HepG2 (cell line): ENCODE results near the gene BBS12.

Experiments
- ARNT2 ChIP-seq: sonication (generic); formaldehyde crosslinking; IDR thresholded peaks from 2 replicates; pipeline ENCODE4 v1.8.0; 2022; ENCODE audit warnings: mild to moderate bottlenecking, low read depth, missing genetic modification reagents, moderate library complexity
- CHD2 ChIP-seq: IDR thresholded peaks from 2 replicates; pipeline ENCODE4 v1.6.1; 2011; ENCODE audit warnings: low read depth, low read length, improper control_type of control experiment
- KDM4B ChIP-seq: sonication (generic); formaldehyde crosslinking; IDR thresholded peaks from 2 replicates; pipeline ENCODE4 v1.4.0; 2020; ENCODE audit warnings: missing genetic modification reagents
- MLLT10 ChIP-seq: sonication (generic); formaldehyde crosslinking; IDR thresholded peaks from 2 replicates; pipeline ENCODE4 v1.4.0; 2020; ENCODE audit warnings: missing genetic modification reagents
- NFE2 ChIP-seq: sonication (generic); formaldehyde crosslinking; IDR thresholded peaks from 2 replicates; pipeline ENCODE4 v1.4.0; 2020; ENCODE audit warnings: missing genetic modification reagents
- NFKBIZ ChIP-seq: IDR thresholded peaks from 2 replicates; pipeline ENCODE4 v1.6.1; 2018; ENCODE audit warnings: missing genetic modification reagents, missing compliant biosample characterization
- NR2F1 ChIP-seq, 2 experiments: fragments of 450-650 bp in 1 of 2; formaldehyde crosslinking in 1 of 2; IDR thresholded peaks; 2 replicates each; pipeline versions ENCODE4 v1.5.0 to v1.6.1; 2016 to 2020; ENCODE audit warnings: mild to moderate bottlenecking in 1 of 2, missing compliant biosample characterization in 1 of 2, missing genetic modification reagents in 1 of 2, moderate library complexity in 1 of 2
- POLR2AphosphoS5 ChIP-seq: IDR thresholded peaks from 2 replicates; pipeline ENCODE4 v1.6.1; 2012; ENCODE audit warnings: low read depth, low read length
- ZNF331 ChIP-seq: sonication (generic); formaldehyde crosslinking; IDR thresholded peaks from 2 replicates; pipeline ENCODE4 v1.4.0; 2020; ENCODE audit warnings: missing genetic modification reagents
- TF ChIP-seq, protein P1 (sequence below): sonication (generic); formaldehyde crosslinking; IDR thresholded peaks from 2 replicates; pipeline ENCODE4 v1.5.0; 2020; ENCODE audit warnings: mild to moderate bottlenecking, missing genetic modification reagents, moderate library complexity
- TF ChIP-seq, protein P2 (sequence below): IDR thresholded peaks from 2 replicates; pipeline ENCODE4 v1.6.1; 2016; ENCODE audit warnings: missing biosample characterization, missing genetic modification reagents, low read depth
- TF ChIP-seq, protein P3 (sequence below): sonication (generic); formaldehyde crosslinking; IDR thresholded peaks from 2 replicates; pipeline ENCODE4 v1.4.0; 2020; ENCODE audit warnings: missing genetic modification reagents, mild to moderate bottlenecking, borderline replicate concordance
- TF ChIP-seq, protein P4 (sequence below): sonication (generic); formaldehyde crosslinking; IDR thresholded peaks from 2 replicates; pipeline ENCODE4 v1.4.0; 2020; ENCODE audit warnings: missing genetic modification reagents
- TF ChIP-seq, protein P5 (sequence below): IDR thresholded peaks from 2 replicates; pipeline ENCODE4 v1.6.1; 2016; ENCODE audit warnings: control low read depth

DNA sequence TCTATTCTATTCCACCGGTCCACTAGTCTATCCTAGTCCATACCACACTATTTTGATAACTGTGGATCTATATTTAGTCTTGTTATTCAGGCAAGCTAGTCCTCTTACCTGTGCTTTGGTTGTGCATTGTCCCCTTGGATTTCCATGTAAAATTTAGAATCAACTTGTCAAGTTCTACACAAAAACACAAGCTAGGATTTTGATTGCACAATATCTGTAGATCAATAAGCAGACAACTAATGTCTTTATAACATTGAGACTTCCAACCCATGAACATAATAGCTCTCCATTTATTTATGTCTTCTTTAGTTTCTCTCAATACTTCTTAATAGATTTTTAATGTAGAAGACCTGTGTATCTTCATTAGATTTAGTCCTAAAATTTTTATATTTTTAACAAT, 10.2 kb upstream of the BBS12 start:
- TF ChIP-seq, protein P1, sequence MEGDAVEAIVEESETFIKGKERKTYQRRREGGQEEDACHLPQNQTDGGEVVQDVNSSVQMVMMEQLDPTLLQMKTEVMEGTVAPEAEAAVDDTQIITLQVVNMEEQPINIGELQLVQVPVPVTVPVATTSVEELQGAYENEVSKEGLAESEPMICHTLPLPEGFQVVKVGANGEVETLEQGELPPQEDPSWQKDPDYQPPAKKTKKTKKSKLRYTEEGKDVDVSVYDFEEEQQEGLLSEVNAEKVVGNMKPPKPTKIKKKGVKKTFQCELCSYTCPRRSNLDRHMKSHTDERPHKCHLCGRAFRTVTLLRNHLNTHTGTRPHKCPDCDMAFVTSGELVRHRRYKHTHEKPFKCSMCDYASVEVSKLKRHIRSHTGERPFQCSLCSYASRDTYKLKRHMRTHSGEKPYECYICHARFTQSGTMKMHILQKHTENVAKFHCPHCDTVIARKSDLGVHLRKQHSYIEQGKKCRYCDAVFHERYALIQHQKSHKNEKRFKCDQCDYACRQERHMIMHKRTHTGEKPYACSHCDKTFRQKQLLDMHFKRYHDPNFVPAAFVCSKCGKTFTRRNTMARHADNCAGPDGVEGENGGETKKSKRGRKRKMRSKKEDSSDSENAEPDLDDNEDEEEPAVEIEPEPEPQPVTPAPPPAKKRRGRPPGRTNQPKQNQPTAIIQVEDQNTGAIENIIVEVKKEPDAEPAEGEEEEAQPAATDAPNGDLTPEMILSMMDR (CRISPR knock-in tag), result no peak
- no peak for TF ChIP-seq NR2F1 (CRISPR knock-in tag; IDR thresholded peaks at IDR 0.05)
- no peak for TF ChIP-seq NFE2 (CRISPR knock-in tag)
- TF ChIP-seq ARNT2 (CRISPR knock-in tag), result no peak
- TF ChIP-seq NFKBIZ (CRISPR knock-in tag), result no peak
- TF ChIP-seq ZNF331, result no peak
- TF ChIP-seq, protein P2, sequence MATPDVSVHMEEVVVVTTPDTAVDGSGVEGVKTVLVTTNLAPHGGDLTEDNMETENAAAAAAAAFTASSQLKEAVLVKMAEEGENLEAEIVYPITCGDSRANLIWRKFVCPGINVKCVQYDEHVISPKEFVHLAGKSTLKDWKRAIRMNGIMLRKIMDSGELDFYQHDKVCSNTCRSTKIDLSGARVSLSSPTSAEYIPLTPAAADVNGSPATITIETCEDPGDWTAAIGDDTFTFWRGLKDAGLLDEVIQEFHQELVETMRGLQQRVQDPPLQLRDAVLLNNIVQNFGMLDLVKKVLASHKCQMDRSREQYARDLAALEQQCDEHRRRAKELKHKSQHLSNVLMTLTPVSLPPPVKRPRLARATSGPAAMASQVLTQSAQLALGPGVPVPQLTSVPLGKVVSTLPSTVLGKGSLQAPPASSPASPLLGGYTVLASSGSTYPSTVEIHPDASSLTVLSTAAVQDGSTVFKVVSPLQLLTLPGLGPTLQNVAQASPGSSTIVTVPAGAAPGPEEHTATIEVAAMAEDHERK (CRISPR knock-in tag), result no peak
- no peak for TF ChIP-seq KDM4B (CRISPR knock-in tag)
- TF ChIP-seq, protein P3, sequence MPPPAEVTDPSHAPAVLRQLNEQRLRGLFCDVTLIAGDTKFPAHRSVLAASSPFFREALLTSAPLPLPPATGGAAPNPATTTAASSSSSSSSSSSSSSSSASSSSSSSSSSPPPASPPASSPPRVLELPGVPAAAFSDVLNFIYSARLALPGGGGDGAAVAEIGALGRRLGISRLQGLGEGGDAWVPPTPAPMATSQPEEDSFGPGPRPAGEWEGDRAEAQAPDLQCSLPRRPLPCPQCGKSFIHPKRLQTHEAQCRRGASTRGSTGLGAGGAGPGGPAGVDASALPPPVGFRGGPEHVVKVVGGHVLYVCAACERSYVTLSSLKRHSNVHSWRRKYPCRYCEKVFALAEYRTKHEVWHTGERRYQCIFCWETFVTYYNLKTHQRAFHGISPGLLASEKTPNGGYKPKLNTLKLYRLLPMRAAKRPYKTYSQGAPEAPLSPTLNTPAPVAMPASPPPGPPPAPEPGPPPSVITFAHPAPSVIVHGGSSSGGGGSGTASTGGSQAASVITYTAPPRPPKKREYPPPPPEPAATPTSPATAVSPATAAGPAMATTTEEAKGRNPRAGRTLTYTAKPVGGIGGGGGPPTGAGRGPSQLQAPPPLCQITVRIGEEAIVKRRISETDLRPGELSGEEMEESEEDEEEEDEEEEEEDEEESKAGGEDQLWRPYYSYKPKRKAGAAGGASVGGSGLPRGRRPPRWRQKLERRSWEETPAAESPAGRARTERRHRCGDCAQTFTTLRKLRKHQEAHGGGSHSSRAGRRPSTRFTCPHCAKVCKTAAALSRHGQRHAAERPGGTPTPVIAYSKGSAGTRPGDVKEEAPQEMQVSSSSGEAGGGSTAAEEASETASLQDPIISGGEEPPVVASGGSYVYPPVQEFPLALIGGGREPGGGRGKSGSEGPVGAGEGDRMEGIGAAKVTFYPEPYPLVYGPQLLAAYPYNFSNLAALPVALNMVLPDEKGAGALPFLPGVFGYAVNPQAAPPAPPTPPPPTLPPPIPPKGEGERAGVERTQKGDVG, result no peak
- no peak for TF ChIP-seq MLLT10 (CRISPR knock-in tag)
- TF ChIP-seq, protein P4, sequence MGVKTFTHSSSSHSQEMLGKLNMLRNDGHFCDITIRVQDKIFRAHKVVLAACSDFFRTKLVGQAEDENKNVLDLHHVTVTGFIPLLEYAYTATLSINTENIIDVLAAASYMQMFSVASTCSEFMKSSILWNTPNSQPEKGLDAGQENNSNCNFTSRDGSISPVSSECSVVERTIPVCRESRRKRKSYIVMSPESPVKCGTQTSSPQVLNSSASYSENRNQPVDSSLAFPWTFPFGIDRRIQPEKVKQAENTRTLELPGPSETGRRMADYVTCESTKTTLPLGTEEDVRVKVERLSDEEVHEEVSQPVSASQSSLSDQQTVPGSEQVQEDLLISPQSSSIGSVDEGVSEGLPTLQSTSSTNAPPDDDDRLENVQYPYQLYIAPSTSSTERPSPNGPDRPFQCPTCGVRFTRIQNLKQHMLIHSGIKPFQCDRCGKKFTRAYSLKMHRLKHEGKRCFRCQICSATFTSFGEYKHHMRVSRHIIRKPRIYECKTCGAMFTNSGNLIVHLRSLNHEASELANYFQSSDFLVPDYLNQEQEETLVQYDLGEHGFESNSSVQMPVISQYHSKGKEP, result no peak
- no peak for TF ChIP-seq POLR2AphosphoS5
- TF ChIP-seq, protein P5, sequence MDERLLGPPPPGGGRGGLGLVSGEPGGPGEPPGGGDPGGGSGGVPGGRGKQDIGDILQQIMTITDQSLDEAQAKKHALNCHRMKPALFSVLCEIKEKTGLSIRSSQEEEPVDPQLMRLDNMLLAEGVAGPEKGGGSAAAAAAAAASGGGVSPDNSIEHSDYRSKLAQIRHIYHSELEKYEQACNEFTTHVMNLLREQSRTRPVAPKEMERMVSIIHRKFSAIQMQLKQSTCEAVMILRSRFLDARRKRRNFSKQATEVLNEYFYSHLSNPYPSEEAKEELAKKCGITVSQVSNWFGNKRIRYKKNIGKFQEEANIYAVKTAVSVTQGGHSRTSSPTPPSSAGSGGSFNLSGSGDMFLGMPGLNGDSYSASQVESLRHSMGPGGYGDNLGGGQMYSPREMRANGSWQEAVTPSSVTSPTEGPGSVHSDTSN (CRISPR knock-in tag), result no peak
- no peak for TF ChIP-seq CHD2
